ENCODE results near the gene RPL35. TPM values are rescaled to one million over a fixed set of nuclear protein-coding genes. Genes with fewer than 3 reads are reported as not detected.

The RPL35 gene
- total RNA-seq, 4 donors from 2014 or later = 1,125 to 3,077 (median 1,901) TPM

DNA sequence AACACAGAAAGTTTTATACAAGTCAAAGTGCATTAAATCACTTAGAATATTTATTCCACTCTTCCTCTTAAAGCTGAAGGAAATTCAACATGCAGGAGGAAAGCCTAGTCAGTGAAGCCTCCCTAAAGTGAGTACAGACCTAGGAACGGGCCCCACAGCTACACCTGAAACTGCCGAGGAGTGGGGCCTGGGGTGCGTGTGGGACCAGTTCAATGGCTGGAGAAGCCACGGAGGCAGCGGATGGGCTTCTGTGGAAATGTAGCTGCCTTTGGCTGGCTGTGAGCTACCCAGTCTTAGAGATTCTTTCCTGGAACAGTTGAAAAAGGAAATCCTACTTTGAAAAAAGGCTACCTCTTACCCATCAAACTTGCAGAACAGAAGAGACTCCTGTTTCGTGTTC, 16.8 kb upstream of the RPL35 start:
- intact Hi-C loops (cut with DNase I) = no loop called here
- Histone ChIP-seq H3K4me3 (no peak overlapping the region), H3K27ac (replicated peaks in 1 of 4) (no peak overlapping the region), H3K4me1 (peaks cover 2 to 18% (median 7%) of the 10 kb centered on the region in 4 donors), H3K36me3 (peaks cover 59 to 100% (median 98%) of the 10 kb centered on the region in 4 donors), H3K27me3 (no peaks in the 10 kb centered on the region), H3K9me3 (no peaks in the 10 kb centered on the region)
- DNase-seq (ENCODE audit: extremely low spot score) = no peak
- 88% methylated on average over 5 of the region's 6 CpGs for WGBS
- TF ChIP-seq POLR2A (IDR thresholded peaks at IDR 0.05; ENCODE audit: low read depth) (no peak), CTCF (IDR thresholded peaks at IDR 0.05) (no peak), EP300 (IDR thresholded peaks at IDR 0.05) (no peak), POLR2AphosphoS5 (IDR thresholded peaks at IDR 0.05) (no peak)

DNA sequence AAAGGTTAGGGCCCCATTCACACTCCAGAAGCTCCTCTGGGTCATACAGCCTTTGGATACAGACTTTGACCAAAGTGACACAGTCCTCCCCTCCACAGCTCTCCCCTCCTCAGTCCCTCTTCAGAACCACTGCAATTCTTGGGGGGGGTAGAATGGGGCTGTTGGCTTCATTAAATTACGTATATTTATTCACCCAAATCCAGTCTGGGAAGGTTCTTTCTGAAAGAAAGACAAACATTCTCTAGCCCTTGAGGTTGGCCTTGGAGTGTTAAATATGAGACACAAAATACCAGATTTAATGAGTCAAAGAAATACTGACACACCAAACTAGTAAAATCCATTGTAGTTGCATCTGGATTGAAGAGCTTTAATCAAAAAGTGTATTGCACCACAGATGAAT, 16.3 kb upstream of the RPL35 start:
- intact Hi-C loops (cut with DNase I) = no loop called here
- DNase-seq (ENCODE audit: extremely low spot score) = no peak
- Histone ChIP-seq H3K27ac (replicated peaks in 1 of 4) (no peak overlapping the region), H3K9me3 (no peaks in the 10 kb centered on the region), H3K4me1 (peaks cover 7 to 23% (median 12%) of the 10 kb centered on the region in 4 donors), H3K27me3 (no peaks in the 10 kb centered on the region), H3K36me3 (peaks cover 59 to 97% (median 96%) of the 10 kb centered on the region in 4 donors), H3K4me3 (no peak overlapping the region)
- 81% methylated on average over 1 of the region's 1 CpG for WGBS
- TF ChIP-seq POLR2AphosphoS5 (IDR thresholded peaks at IDR 0.05) (no peak), CTCF (IDR thresholded peaks at IDR 0.05) (no peak), POLR2A (IDR thresholded peaks at IDR 0.05; ENCODE audit: low read depth) (no peak), EP300 (IDR thresholded peaks at IDR 0.05) (no peak)

DNA sequence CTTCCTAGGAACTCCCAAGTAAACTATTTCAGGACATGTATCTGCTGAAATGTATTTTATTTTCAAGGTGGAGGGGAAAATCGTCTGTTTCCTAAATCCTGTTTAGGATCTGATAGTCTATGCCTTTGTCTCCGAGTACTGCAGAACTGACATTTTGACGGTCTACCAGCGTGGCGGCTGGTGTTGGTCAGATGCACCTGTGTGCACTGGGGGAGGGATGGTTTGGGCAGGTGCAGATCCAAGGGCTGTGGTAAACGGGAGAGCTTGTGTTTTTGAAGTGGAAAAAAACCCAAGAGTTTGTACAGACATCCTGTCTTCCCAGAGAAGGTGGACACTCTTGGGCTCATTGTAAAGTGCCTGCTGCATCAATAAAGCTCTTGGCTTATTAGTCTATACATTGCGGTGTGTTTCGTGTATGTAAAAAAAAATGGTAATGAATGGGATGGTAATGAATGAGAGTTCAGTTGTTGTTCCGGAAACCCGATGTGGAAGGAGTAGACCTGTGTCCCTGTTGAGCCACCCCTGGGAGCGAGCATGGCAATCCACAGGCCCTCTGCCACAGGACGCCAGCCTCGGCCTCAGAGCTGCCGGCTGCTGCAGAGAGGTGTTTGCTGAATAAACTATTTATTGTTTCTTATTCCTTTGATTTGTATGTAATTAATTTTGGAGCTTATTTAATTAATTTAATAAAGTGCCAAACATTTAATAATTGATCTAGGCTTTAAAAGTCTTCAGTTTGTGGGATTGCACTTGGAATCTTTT, 15.4 kb upstream of the RPL35 start:
- H3K27me3 ChIP-seq = no peaks in the 10 kb centered on the region

GRCh38 chr9:124875501-124875900, 13.7 kb upstream of the RPL35 start:
- TF ChIP-seq CTCF (IDR thresholded peaks at IDR 0.05) (no peak), EP300 (IDR thresholded peaks at IDR 0.05) (no peak), POLR2AphosphoS5 (IDR thresholded peaks at IDR 0.05) (no peak), POLR2A (IDR thresholded peaks at IDR 0.05; ENCODE audit: low read depth) (no peak)
- H3K4me1 ChIP-seq = peaks cover 32 to 47% (median 37%) of the 10 kb centered on the region in 4 donors
- no peaks in the 10 kb centered on the region for H3K9me3 ChIP-seq
- intact Hi-C loops (cut with DNase I) = no loop called here
- no peak for DNase-seq (ENCODE audit: extremely low spot score)
- WGBS = no CpG with 5 or more reads among the region's 6 CpGs
- no peaks in the 10 kb centered on the region for H3K27me3 ChIP-seq
- H3K36me3 ChIP-seq = peaks cover 39 to 73% (median 72%) of the 10 kb centered on the region in 4 donors
- H3K27ac ChIP-seq (replicated peaks in 1 of 4) = no peak overlapping the region
- no peak overlapping the region for H3K4me3 ChIP-seq

More for the DNA sequence above, 15.4 kb upstream of the RPL35 start:
- DNase-seq (ENCODE audit: extremely low spot score) = no peak
- Histone ChIP-seq H3K27ac (replicated peaks in 1 of 4) (no peak overlapping the region), H3K9me3 (no peaks in the 10 kb centered on the region), H3K36me3 (peaks cover 56 to 90% (median 89%) of the 10 kb centered on the region in 4 donors), H3K4me1 (peaks cover 15 to 31% (median 20%) of the 10 kb centered on the region in 4 donors), H3K4me3 (no peak overlapping the region)
- intact Hi-C loops (cut with DNase I) = no loop called here
- 86% methylated on average over 14 of the region's 14 CpGs for WGBS
- TF ChIP-seq EP300 (IDR thresholded peaks at IDR 0.05) (no peak), CTCF (IDR thresholded peaks at IDR 0.05) (no peak), POLR2AphosphoS5 (IDR thresholded peaks at IDR 0.05) (no peak), POLR2A (IDR thresholded peaks at IDR 0.05; ENCODE audit: low read depth) (no peak)
